ENCODE data around the gene DMBT1.
"Not testable (repeated sequence)": the region's sequence is repeated elsewhere in the genome, so short reads cannot be mapped to it uniquely, and the experiment has no call there.

DMBT1 gene

DNA sequence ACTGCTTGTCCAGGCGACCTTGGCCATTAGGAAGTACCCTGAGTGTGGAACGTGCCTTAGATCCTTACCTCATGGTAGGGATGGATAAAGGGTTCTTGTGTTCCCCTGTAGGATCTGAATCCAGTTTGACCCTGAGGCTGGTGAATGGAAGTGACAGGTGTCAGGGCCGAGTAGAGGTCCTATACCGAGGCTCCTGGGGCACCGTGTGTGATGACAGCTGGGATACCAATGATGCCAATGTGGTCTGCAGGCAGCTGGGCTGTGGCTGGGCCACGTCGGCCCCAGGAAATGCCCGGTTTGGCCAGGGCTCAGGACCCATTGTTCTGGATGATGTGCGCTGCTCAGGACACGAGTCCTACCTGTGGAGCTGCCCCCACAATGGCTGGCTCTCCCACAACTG lies 31.6 kb downstream of the DMBT1 start:
- TF ChIP-seq YY1 (IDR thresholded peaks at IDR 0.05; ENCODE audit: insufficient read depth, insufficient read length) (no peak), ZNF274 (IDR thresholded peaks at IDR 0.05; ENCODE audit: low read depth, low read length) (no peak), SUZ12 (IDR thresholded peaks at IDR 0.05; ENCODE audit: extremely low read depth, insufficient read depth, insufficient read length) (no peak)
- no peaks in the 10 kb centered on the region for H3K9me3 ChIP-seq (ENCODE audit: insufficient read depth, low read length)
- H3K4me3 ChIP-seq (ENCODE audit: insufficient read length, low read depth), result no peak overlapping the region
- H3K36me3 ChIP-seq (ENCODE audit: insufficient read depth, insufficient read length, low read length), result no peaks in the 10 kb centered on the region
- no peaks in the 10 kb centered on the region for H3K4me1 ChIP-seq (ENCODE audit: insufficient read depth, insufficient read length)
- no peak overlapping the region for H3K9ac ChIP-seq (ENCODE audit: insufficient read length, low read depth)
- H3K27me3 ChIP-seq (ENCODE audit: insufficient read depth, insufficient read length), result no peaks in the 10 kb centered on the region
- DNase-seq (ENCODE audit: low read depth, low spot score), result no peak

GRCh38 chr10:122617476-122618270 lies 57.1 kb downstream of the DMBT1 start:
- no peaks in the 10 kb centered on the region for H3K27me3 ChIP-seq (ENCODE audit: insufficient read depth, insufficient read length)
- H3K4me3 ChIP-seq (ENCODE audit: insufficient read length, low read depth), result no peak overlapping the region
- H3K36me3 ChIP-seq (ENCODE audit: insufficient read depth, insufficient read length, low read length), result no peaks in the 10 kb centered on the region
- no peak for DNase-seq (ENCODE audit: low read depth, low spot score)
- no peaks in the 10 kb centered on the region for H3K4me1 ChIP-seq (ENCODE audit: insufficient read depth, insufficient read length)
- TF ChIP-seq YY1 (IDR thresholded peaks at IDR 0.05; ENCODE audit: insufficient read depth, insufficient read length) (no peak), ZNF274 (IDR thresholded peaks at IDR 0.05; ENCODE audit: low read depth, low read length) (no peak), SUZ12 (IDR thresholded peaks at IDR 0.05; ENCODE audit: extremely low read depth, insufficient read depth, insufficient read length) (no peak)
- H3K9ac ChIP-seq (ENCODE audit: insufficient read length, low read depth), result no peak overlapping the region
- no peaks in the 10 kb centered on the region for H3K9me3 ChIP-seq (ENCODE audit: insufficient read depth, low read length)

DNA sequence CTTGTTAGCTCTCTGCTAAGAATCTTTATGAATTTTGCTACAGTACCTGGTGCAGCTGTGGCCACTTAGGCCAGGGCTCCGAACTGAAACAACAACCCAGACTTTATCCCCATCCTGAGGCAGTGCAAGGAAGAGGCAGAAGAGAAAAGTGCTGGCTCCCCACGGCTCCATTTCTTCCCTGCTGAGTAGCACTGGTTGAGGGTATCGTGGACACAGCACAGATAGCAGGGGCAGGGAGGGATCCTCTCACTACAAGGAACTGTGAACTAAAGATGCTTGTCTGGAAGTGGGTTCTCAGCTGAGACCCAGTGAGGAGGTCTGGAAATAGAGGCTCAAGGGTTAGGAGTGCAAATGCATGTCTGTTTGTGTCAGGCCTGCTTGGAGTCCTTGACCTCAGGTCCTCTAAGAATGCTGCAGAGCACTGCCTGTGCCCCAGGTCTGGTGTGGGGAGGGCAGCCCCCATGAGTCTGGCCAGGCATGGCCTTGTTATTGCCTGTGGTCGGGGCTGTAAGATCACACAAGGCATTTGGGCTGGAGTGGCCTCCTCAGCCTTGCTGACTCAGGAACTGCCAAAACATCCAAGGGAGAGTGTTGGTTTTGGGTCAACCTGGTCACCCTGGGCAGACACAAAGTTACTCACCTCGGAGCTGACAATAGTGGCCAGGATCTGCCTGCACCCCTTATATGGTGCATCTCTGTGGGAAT lies 58.1 kb downstream of the DMBT1 start:
- no peak overlapping the region for H3K4me3 ChIP-seq (ENCODE audit: insufficient read length, low read depth)
- no peaks in the 10 kb centered on the region for H3K27me3 ChIP-seq (ENCODE audit: insufficient read depth, insufficient read length)
- no peaks in the 10 kb centered on the region for H3K36me3 ChIP-seq (ENCODE audit: insufficient read depth, insufficient read length, low read length)
- no peaks in the 10 kb centered on the region for H3K4me1 ChIP-seq (ENCODE audit: insufficient read depth, insufficient read length)
- no peaks in the 10 kb centered on the region for H3K9me3 ChIP-seq (ENCODE audit: insufficient read depth, low read length)
- DNase-seq (ENCODE audit: low read depth, low spot score), result no peak
- TF ChIP-seq SUZ12 (IDR thresholded peaks at IDR 0.05; ENCODE audit: extremely low read depth, insufficient read depth, insufficient read length) (no peak), ZNF274 (IDR thresholded peaks at IDR 0.05; ENCODE audit: low read depth, low read length) (no peak), YY1 (IDR thresholded peaks at IDR 0.05; ENCODE audit: insufficient read depth, insufficient read length) (no peak)
- no peak overlapping the region for H3K9ac ChIP-seq (ENCODE audit: insufficient read length, low read depth)

DNA sequence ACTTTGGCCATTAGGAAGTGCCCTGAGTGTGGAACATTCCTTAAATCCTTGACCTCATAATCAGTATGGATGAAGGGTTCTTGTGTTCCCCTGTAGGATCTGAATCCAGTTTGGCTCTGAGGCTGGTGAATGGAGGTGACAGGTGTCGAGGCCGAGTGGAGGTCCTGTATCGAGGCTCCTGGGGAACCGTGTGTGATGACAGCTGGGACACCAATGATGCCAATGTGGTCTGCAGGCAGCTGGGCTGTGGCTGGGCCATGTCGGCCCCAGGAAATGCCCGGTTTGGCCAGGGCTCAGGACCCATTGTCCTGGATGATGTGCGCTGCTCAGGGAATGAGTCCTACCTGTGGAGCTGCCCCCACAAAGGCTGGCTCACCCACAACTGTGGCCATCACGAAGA lies 60.4 kb downstream of the DMBT1 start:
- DNase-seq (ENCODE audit: low read depth, low spot score); H3K9me3 ChIP-seq (ENCODE audit: insufficient read depth, low read length); H3K27me3 ChIP-seq (ENCODE audit: insufficient read depth, insufficient read length); H3K4me3 ChIP-seq (ENCODE audit: insufficient read length, low read depth); H3K36me3 ChIP-seq (ENCODE audit: insufficient read depth, insufficient read length, low read length); H3K9ac ChIP-seq (ENCODE audit: insufficient read length, low read depth); H3K4me1 ChIP-seq (ENCODE audit: insufficient read depth, insufficient read length): not testable (repeated sequence)

DNA sequence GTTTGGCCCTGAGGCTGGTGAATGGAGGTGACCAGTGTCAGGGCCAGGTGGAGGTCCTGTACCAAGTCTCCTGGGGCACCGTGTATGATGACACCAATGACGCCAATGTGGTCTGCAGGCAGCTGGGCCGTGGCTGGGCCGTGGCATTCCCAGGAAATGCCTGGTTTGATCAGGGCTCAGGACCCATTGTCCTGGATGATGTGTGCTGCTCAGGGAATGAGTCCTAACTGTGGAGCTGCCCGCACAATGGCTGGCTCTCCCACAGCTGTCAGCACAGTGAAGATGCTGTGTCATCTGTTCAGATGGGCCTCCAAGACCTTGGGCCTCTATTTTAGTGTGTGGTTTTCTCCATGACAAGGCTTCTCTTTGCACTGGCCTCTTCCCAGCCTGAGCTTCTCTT lies 64.0 kb downstream of the DMBT1 start:
- no peak overlapping the region for H3K9ac ChIP-seq (ENCODE audit: insufficient read length, low read depth)
- DNase-seq (ENCODE audit: low read depth, low spot score), result no peak
- no peaks in the 10 kb centered on the region for H3K4me1 ChIP-seq (ENCODE audit: insufficient read depth, insufficient read length)
- TF ChIP-seq YY1 (IDR thresholded peaks at IDR 0.05; ENCODE audit: insufficient read depth, insufficient read length), result no peak
- TF ChIP-seq ZNF274 (IDR thresholded peaks at IDR 0.05; ENCODE audit: low read depth, low read length), result no peak
- no peak for TF ChIP-seq SUZ12 (IDR thresholded peaks at IDR 0.05; ENCODE audit: extremely low read depth, insufficient read depth, insufficient read length)
- H3K9me3 ChIP-seq (ENCODE audit: insufficient read depth, low read length), result no peaks in the 10 kb centered on the region
- no peak overlapping the region for H3K4me3 ChIP-seq (ENCODE audit: insufficient read length, low read depth)
- no peaks in the 10 kb centered on the region for H3K27me3 ChIP-seq (ENCODE audit: insufficient read depth, insufficient read length)
- H3K36me3 ChIP-seq (ENCODE audit: insufficient read depth, insufficient read length, low read length), result no peaks in the 10 kb centered on the region

GRCh38 chr10:122630526-122630925 lies 70.0 kb downstream of the DMBT1 start:
- no peaks in the 10 kb centered on the region for H3K36me3 ChIP-seq (ENCODE audit: insufficient read depth, insufficient read length, low read length)
- no peak for TF ChIP-seq SUZ12 (IDR thresholded peaks at IDR 0.05; ENCODE audit: extremely low read depth, insufficient read depth, insufficient read length)
- TF ChIP-seq YY1 (IDR thresholded peaks at IDR 0.05; ENCODE audit: insufficient read depth, insufficient read length), result no peak
- no peak for TF ChIP-seq ZNF274 (IDR thresholded peaks at IDR 0.05; ENCODE audit: low read depth, low read length)
- no peaks in the 10 kb centered on the region for H3K27me3 ChIP-seq (ENCODE audit: insufficient read depth, insufficient read length)
- DNase-seq (ENCODE audit: low read depth, low spot score), result no peak
- H3K4me1 ChIP-seq (ENCODE audit: insufficient read depth, insufficient read length), result no peaks in the 10 kb centered on the region
- no peaks in the 10 kb centered on the region for H3K9me3 ChIP-seq (ENCODE audit: insufficient read depth, low read length)
- H3K9ac ChIP-seq (ENCODE audit: insufficient read length, low read depth), result no peak overlapping the region
- H3K4me3 ChIP-seq (ENCODE audit: insufficient read length, low read depth), result no peak overlapping the region

GRCh38 chr10:122632031-122632430 lies 71.5 kb downstream of the DMBT1 start:
- Histone ChIP-seq H3K27me3 (ENCODE audit: insufficient read depth, insufficient read length) (no peaks in the 10 kb centered on the region), H3K4me3 (ENCODE audit: insufficient read length, low read depth) (no peak overlapping the region), H3K36me3 (ENCODE audit: insufficient read depth, insufficient read length, low read length) (no peaks in the 10 kb centered on the region), H3K9me3 (ENCODE audit: insufficient read depth, low read length) (no peaks in the 10 kb centered on the region), H3K4me1 (ENCODE audit: insufficient read depth, insufficient read length) (no peaks in the 10 kb centered on the region), H3K9ac (ENCODE audit: insufficient read length, low read depth) (no peak overlapping the region)
- TF ChIP-seq YY1 (IDR thresholded peaks at IDR 0.05; ENCODE audit: insufficient read depth, insufficient read length) (no peak), SUZ12 (IDR thresholded peaks at IDR 0.05; ENCODE audit: extremely low read depth, insufficient read depth, insufficient read length) (no peak), ZNF274 (IDR thresholded peaks at IDR 0.05; ENCODE audit: low read depth, low read length) (no peak)
- DNase-seq (ENCODE audit: low read depth, low spot score), result no peak
